H1 (cell line): ENCODE measurements around the gene BCAP31. TPM values are rescaled to one million over a fixed set of nuclear protein-coding genes. Genes with fewer than 3 reads are reported as not detected.

Source experiments
- CTCF ChIA-PET: fragments of 300-600 bp; sonication (Branson Sonifier 250); formaldehyde crosslinking; loops from one replicate; lab custom pipeline; 2021; ENCODE audit not compliant: partially characterized antibody; lab: Charles Lee
- POLR2A ChIA-PET: fragments of 300-600 bp; sonication (Branson Sonifier 250); formaldehyde crosslinking; loops from one replicate; lab custom pipeline; 2021; ENCODE audit warnings: inconsistent platforms; ENCODE audit not compliant: partially characterized antibody; lab: Charles Lee
- DNase-seq, 2 experiments: peaks; one replicate each; pipeline versions ENCODE4 v3.0.0 to v3.0.0-alpha.2; 2010 to 2022; ENCODE audit warnings: low spot score in 2 of 2, low read depth in 1 of 2, mixed read lengths in 1 of 2
- FAIRE-seq: peaks from 2 replicates; lab custom pipeline; 2011; peaks lifted over from hg19 to GRCh38; lab: Jason Lieb, UNC
- H2AFZ ChIP-seq: 2 replicates; pipeline ENCODE4 v1.8.1; 2012; ENCODE audit warnings: low read length, inconsistent platforms
- H2AK5ac ChIP-seq: 2 replicates; pipeline ENCODE4 v1.6.1; 2013; ENCODE audit warnings: low read depth, low read length
- H2BK120ac ChIP-seq: replicated peaks from 2 replicates; pipeline ENCODE3; 2013; ENCODE audit warnings: low read depth, low read length, inconsistent platforms
- H2BK12ac ChIP-seq: 2 replicates; pipeline ENCODE4 v1.6.1; 2013; ENCODE audit warnings: low read depth, low read length
- H2BK15ac ChIP-seq: 2 replicates; pipeline ENCODE4 v1.6.1; 2013; ENCODE audit warnings: low read length
- H2BK20ac ChIP-seq: 2 replicates; pipeline ENCODE4 v1.6.1; 2013; ENCODE audit warnings: low read length
- H2BK5ac ChIP-seq: 2 replicates; pipeline ENCODE4 v1.6.1; 2013; ENCODE audit warnings: low read depth, low read length
- H3K14ac ChIP-seq: 2 replicates; pipeline ENCODE4 v1.6.1; 2013; ENCODE audit warnings: inconsistent platforms; ENCODE audit not compliant: insufficient read length
- H3K18ac ChIP-seq: 2 replicates; pipeline ENCODE4 v1.6.1; 2013; ENCODE audit warnings: low read length; ENCODE audit errors: extremely low read depth
- H3K23ac ChIP-seq: 2 replicates; pipeline ENCODE4 v1.6.1; 2013; ENCODE audit warnings: inconsistent platforms; ENCODE audit not compliant: insufficient read length
- H3K23me2 ChIP-seq: 2 replicates; pipeline ENCODE4 v1.6.1; 2013; ENCODE audit warnings: low read depth, low read length
- H3K27ac ChIP-seq: 2 replicates; pipeline ENCODE4 v1.6.1; 2011; ENCODE audit warnings: low read depth, low read length, inconsistent platforms
- H3K27me3 ChIP-seq, 4 experiments: replicated peaks in 1 of 4; 1 replicate in 1 of 4; 2 replicates in 3 of 4; pipeline versions ENCODE4 v1.6.1 to v1.8.1; 2011 to 2013; ENCODE audit warnings: low read length in 3 of 4, mild to moderate bottlenecking in 3 of 4, inconsistent platforms in 2 of 4, mixed read lengths in 2 of 4, moderate library complexity in 1 of 4; ENCODE audit not compliant: control insufficient read depth in 3 of 4, insufficient read depth in 3 of 4; ENCODE audit errors: extremely low read depth in 1 of 4
- H3K36me3 ChIP-seq, 4 experiments: 2 replicates each; pipeline versions ENCODE4 v1.6.1 to v1.8.1; 2011 to 2013; ENCODE audit warnings: mild to moderate bottlenecking in 4 of 4, low read length in 3 of 4, moderate library complexity in 2 of 4, control low read depth in 1 of 4, inconsistent platforms in 1 of 4; ENCODE audit not compliant: insufficient read depth in 4 of 4, control insufficient read depth in 2 of 4
- H3K4ac ChIP-seq: replicated peaks from 2 replicates; pipeline ENCODE3; 2013; ENCODE audit warnings: low read length, low read depth, mixed read lengths, inconsistent platforms; ENCODE audit not compliant: insufficient read length
- H3K4me1 ChIP-seq, 4 experiments: replicated peaks in 1 of 4; 1 replicate in 1 of 4; 2 replicates in 3 of 4; pipeline versions ENCODE4 v1.6.1 to v1.8.1; 2011 to 2013; ENCODE audit warnings: low read length in 3 of 4, inconsistent platforms in 2 of 4, mixed read lengths in 1 of 4; ENCODE audit not compliant: insufficient read depth in 4 of 4, control insufficient read depth in 3 of 4
- H3K4me2 ChIP-seq, 2 experiments: 2 replicates each; pipeline versions ENCODE4 v1.6.1 to v1.8.1; 2011 to 2013; ENCODE audit warnings: low read depth in 2 of 2, low read length in 2 of 2, control low read depth in 1 of 2, inconsistent platforms in 1 of 2, mild to moderate bottlenecking in 1 of 2; ENCODE audit not compliant: insufficient read depth in 1 of 2
- H3K4me3 ChIP-seq, 4 experiments: fragments of 200-600, 300-600 bp in 1 of 4; sonication (generic), shearing (Covaris generic), sonication (Bioruptor Twin) in 1 of 4; 2 replicates each; pipeline versions ENCODE4 v1.5.1 to v1.8.1; 2011 to 2016; ENCODE audit warnings: low read length in 4 of 4, low read depth in 3 of 4, control low read depth in 2 of 4, inconsistent platforms in 2 of 4, mild to moderate bottlenecking in 2 of 4, mixed read lengths in 1 of 4, moderate library complexity in 1 of 4; ENCODE audit not compliant: insufficient read depth in 2 of 4; ENCODE audit errors: extremely low read depth in 1 of 4
- H3K56ac ChIP-seq: replicated peaks from 2 replicates; pipeline ENCODE3; 2013; ENCODE audit warnings: low read depth, mild to moderate bottlenecking, mixed read lengths, low read length, inconsistent platforms; ENCODE audit not compliant: insufficient read length
- H3K79me1 ChIP-seq: 2 replicates; pipeline ENCODE4 v1.6.1; 2013; ENCODE audit warnings: low read depth, low read length, control low read depth
- H3K79me2 ChIP-seq, 2 experiments: 2 replicates each; pipeline versions ENCODE4 v1.6.1 to v1.8.1; 2012 to 2013; ENCODE audit warnings: low read length in 2 of 2, mild to moderate bottlenecking in 2 of 2, inconsistent platforms in 1 of 2; ENCODE audit not compliant: insufficient read depth in 2 of 2, control insufficient read depth in 1 of 2
- H3K9ac ChIP-seq, 4 experiments: replicated peaks in 1 of 4; 1 replicate in 1 of 4; 2 replicates in 3 of 4; pipeline versions ENCODE4 v1.6.1 to v1.8.1; 2011 to 2013; ENCODE audit warnings: low read depth in 3 of 4, low read length in 3 of 4, control low read depth in 2 of 4, mild to moderate bottlenecking in 2 of 4, moderate library complexity in 2 of 4, inconsistent platforms in 1 of 4; ENCODE audit errors: extremely low read depth in 1 of 4
- H3K9me3 ChIP-seq, 2 experiments: 2 replicates each; pipeline versions ENCODE4 v1.6.1 to v1.8.1; 2012 to 2013; ENCODE audit warnings: mild to moderate bottlenecking in 2 of 2, moderate library complexity in 2 of 2, control low read depth in 1 of 2, inconsistent platforms in 1 of 2, low read depth in 1 of 2, low read length in 1 of 2, mixed read lengths in 1 of 2; ENCODE audit not compliant: insufficient read depth in 2 of 2
- H4K20me1 ChIP-seq, 2 experiments: replicated peaks in 1 of 2; 2 replicates each; pipeline versions ENCODE3 to v1.8.1; 2011 to 2013; ENCODE audit warnings: inconsistent platforms in 2 of 2, low read length in 2 of 2, mild to moderate bottlenecking in 1 of 2; ENCODE audit not compliant: insufficient read depth in 2 of 2, control insufficient read depth in 1 of 2
- H4K5ac ChIP-seq: 2 replicates; pipeline ENCODE4 v1.6.1; 2013; ENCODE audit warnings: low read length, low read depth, mixed read lengths, inconsistent platforms; ENCODE audit not compliant: insufficient read length
- H4K8ac ChIP-seq: 2 replicates; pipeline ENCODE4 v1.8.0; 2013; ENCODE audit warnings: mild to moderate bottlenecking, moderate library complexity, low read length, inconsistent platforms; ENCODE audit not compliant: insufficient read depth; ENCODE audit errors: extremely low read depth
- H4K91ac ChIP-seq: replicated peaks from 2 replicates; pipeline ENCODE3; 2013; ENCODE audit warnings: low read length, mixed read lengths, inconsistent platforms; ENCODE audit not compliant: insufficient read length
- BCL11A ChIP-seq, 2 experiments: IDR thresholded peaks; one replicate each; pipeline ENCODE4 v1.6.1; 2011; ENCODE audit warnings: low read depth in 2 of 2, low read length in 2 of 2, mild to moderate bottlenecking in 2 of 2
- CREB1 ChIP-seq: IDR thresholded peaks from 2 replicates; pipeline ENCODE4 v1.6.1; 2012; ENCODE audit warnings: inconsistent platforms
- KDM5A ChIP-seq: fragments of 200-600 bp; IDR thresholded peaks from 2 replicates; pipeline ENCODE4 v1.7.1; 2012; ENCODE audit warnings: mild to moderate bottlenecking, low read length, inconsistent platforms, mixed read lengths
- POLR2AphosphoS5 ChIP-seq: IDR thresholded peaks from 2 replicates; pipeline ENCODE4 v1.6.1; 2011; ENCODE audit warnings: low read depth, low read length
- RAD21 ChIP-seq, 2 experiments: IDR thresholded peaks in 1 of 2; conservative IDR thresholded peaks in 1 of 2; 2 replicates each; pipeline ENCODE4 v1.6.1; 2011; ENCODE audit warnings: low read depth in 2 of 2, low read length in 2 of 2, improper control_type of control experiment in 1 of 2, inconsistent platforms in 1 of 2, mild to moderate bottlenecking in 1 of 2, moderate library complexity in 1 of 2
- USF2 ChIP-seq: IDR thresholded peaks from 2 replicates; pipeline ENCODE4 v1.6.1; 2011; ENCODE audit warnings: low read length, improper control_type of control experiment
- WGBS, 2 experiments: shearing (Covaris generic) in 1 of 2; methylation state at CpG; one replicate each; pipeline versions ENCODE4 v1.1.6 to v1.1.7; 2013 to 2015; ENCODE audit warnings: low lambda C conversion rate in 2 of 2, mixed read lengths in 2 of 2, inconsistent platforms in 1 of 2, low coverage in 1 of 2, missing lambda C conversion rate in 1 of 2; ENCODE audit not compliant: insufficient replicate concordance in 2 of 2, insufficient coverage in 1 of 2, insufficient read length in 1 of 2; ENCODE audit errors: extremely low coverage in 1 of 2, missing lambda C conversion rate in 1 of 2; 5-methylcytosine and 5-hydroxymethylcytosine counted together
- polyA plus RNA-seq, 7 experiments: library from polyadenylated mRNA; depleted of rRNA in 3 of 7; stranded (reverse) in 5 of 7; unstranded in 2 of 7; fragments of >200 nt in 5 of 7; fragments of 200-250 nt in 2 of 7; gene quantifications; 1 replicate in 5 of 7; 2 replicates in 1 of 7; 4 replicates in 1 of 7; pipeline versions ENCODE4 v1.2.1 to v1.2.3, GENCODE V29; 2011 to 2013; ENCODE audit warnings: missing spikeins in 2 of 7, mixed read lengths in 2 of 7
- total RNA-seq: library from RNA; stranded (reverse); fragmentation: NEBNext Ultra II Directional; extraction: Animal tissue kit (Norgen Biotek cat#: 25700); gene quantifications from 2 replicates; pipeline ENCODE4 v1.2.1, GENCODE V29; 2021

BCAP31 gene
- total and polyA plus RNA-seq, 2 of the 8 experiments (the other 6 are each of a cell fraction or from before 2014, with no cell fraction given) = 136 to 159 TPM

- Histone ChIP-seq H2BK12ac (no peak overlapping the region), H2AK5ac (no peak overlapping the region), H3K4me2 (no peak overlapping the region), H2BK5ac (no peak overlapping the region), H3K56ac (no peak overlapping the region), H3K79me2 (no peaks in the 10 kb centered on the region), H3K14ac (no peak overlapping the region), H4K20me1 (no peaks in the 10 kb centered on the region), H2BK20ac (no peak overlapping the region), H3K27ac (no peak overlapping the region), H2BK120ac (no peak overlapping the region), H3K18ac (no peak overlapping the region), H4K8ac (no peak overlapping the region), H3K4me3 (no peak overlapping the region), H3K9ac (no peak overlapping the region), H3K23me2 (no peaks in the 10 kb centered on the region), H3K4ac (no peak overlapping the region), H3K4me1 (peaks cover 0 to 4% (median 0%) of the 10 kb centered on the region in 4 experiments; a peak in 3 of 7 replicates), H3K27me3 (no peaks in the 10 kb centered on the region), H3K23ac (no peak overlapping the region), H4K5ac (no peak overlapping the region), H3K36me3 (no peaks in the 10 kb centered on the region), H2AFZ (no peak overlapping the region), H2BK15ac (no peak overlapping the region), H4K91ac (no peak overlapping the region), H3K9me3 (no peaks in the 10 kb centered on the region), H3K79me1 (no peaks in the 10 kb centered on the region)
- TF ChIP-seq RAD21 (IDR thresholded peaks at IDR 0.05 in 1 of 2, conservative IDR thresholded peaks at IDR 0.05 in 1 of 2; ENCODE audit: low read depth in 2 of 2, low read length in 2 of 2) = no peak
- no peak for TF ChIP-seq BCL11A (IDR thresholded peaks at IDR 0.05; ENCODE audit: low read depth in 2 of 2, low read length in 2 of 2)
- no peak for TF ChIP-seq USF2
- TF ChIP-seq KDM5A = no peak
- no peak for TF ChIP-seq CREB1
- no peak for TF ChIP-seq POLR2AphosphoS5
- ChIA-PET POLR2A (interaction anchor here (1.0 kb wide), 1 partner anchor 10 kb away, joined by 5 read pairs; no protein-coding TSS in a partner anchor), CTCF (interaction anchor here (1.0 to 1.6 kb wide), 4 partner anchors 8 to 169 kb away, joined by 3 to 4 read pairs (median 3); no protein-coding TSS in a partner anchor)
- FAIRE-seq (no peak), DNase-seq (no peak)
- WGBS, 2 experiments = 89% methylated on average over 15 of the region's 15 CpGs; no CpG with 5 or more reads in 1 of the 2 experiments
Measured at GRCh38 chrX:153736871-153737441, 12.8 kb upstream of the BCAP31 start.
